ENCODE results near the gene OTOGL. TPM values are rescaled to one million over a fixed set of nuclear protein-coding genes. Genes with fewer than 3 reads are reported as not detected.

The OTOGL gene
- total RNA-seq, 1 donor from 2014 or later: 0.51 TPM

DNA sequence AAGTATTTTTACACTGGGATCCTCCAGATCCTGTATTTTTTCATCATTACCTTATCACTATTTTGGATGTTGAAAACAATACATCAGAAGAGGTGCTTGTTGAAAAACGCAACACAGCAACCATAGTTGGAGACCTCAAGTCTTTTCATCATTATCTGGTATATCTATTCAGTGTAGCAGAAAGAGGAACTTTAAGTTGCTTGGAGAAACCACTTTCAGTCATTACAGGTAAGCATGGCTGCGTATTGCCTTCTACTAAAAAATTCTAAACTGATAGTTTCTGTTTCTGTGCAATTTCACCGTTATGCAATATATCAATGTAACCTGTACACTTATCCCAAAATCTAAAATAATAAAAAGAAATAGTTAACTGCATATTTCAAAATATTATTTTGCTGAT lies 312.4 kb downstream of the OTOGL start:
- Mint-ChIP-seq H3K9me3 (no peaks in the 10 kb centered on the region), H3K4me3 (no peak overlapping the region), H3K36me3 (no peaks in the 10 kb centered on the region), H3K27ac (no peak overlapping the region), H3K27me3 (ENCODE audit: low read depth) (peaks cover 5% of the 10 kb centered on the region), H3K4me1 (peaks cover 6% of the 10 kb centered on the region)
- no peak for TF ChIP-seq CTCF (IDR thresholded peaks at IDR 0.05; ENCODE audit: unreplicated experiment)
- no peak for DNase-seq (ENCODE audit: low spot score in 2 of 2, unreplicated experiment in 2 of 2)

DNA sequence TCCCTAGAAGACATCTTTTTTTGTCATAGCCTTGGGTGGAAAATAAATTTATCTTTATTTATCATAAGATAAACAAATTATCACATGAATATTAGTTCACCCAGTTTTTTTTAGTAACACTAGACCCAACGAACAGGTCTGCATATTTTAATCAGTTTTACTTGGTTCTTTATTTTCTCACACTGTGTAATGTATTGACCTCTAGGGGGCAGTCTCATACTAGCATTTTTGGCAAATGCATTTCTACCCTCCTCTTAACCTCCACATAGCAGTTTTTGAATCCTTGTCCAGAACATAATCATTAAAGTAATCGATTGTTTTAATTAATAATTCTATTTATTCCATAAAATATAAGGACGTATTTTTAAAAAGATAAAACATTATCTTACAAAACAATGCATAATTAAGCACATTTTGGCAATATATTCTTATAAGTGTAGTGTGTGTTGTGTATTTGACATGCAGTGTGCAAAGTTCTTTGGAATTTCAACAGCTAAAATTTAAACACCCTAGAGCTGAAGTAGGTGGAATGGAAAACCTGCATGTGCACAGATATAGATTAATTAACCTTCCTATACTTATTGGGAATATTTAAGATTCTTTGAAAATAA lies 313.1 kb downstream of the OTOGL start:
- Mint-ChIP-seq H3K4me1 (peaks cover 11% of the 10 kb centered on the region), H3K36me3 (no peaks in the 10 kb centered on the region), H3K27ac (no peak overlapping the region), H3K9me3 (no peaks in the 10 kb centered on the region), H3K27me3 (ENCODE audit: low read depth) (peaks cover 5% of the 10 kb centered on the region), H3K4me3 (no peak overlapping the region)
- DNase-seq (ENCODE audit: low spot score in 2 of 2, unreplicated experiment in 2 of 2): no peak
- TF ChIP-seq CTCF (IDR thresholded peaks at IDR 0.05; ENCODE audit: unreplicated experiment): peak; percentile 95

GRCh38 chr12:80413462-80413861 lies 314.1 kb downstream of the OTOGL start:
- H3K4me1 Mint-ChIP-seq: peaks cover 19% of the 10 kb centered on the region
- H3K36me3 Mint-ChIP-seq: no peaks in the 10 kb centered on the region
- DNase-seq (ENCODE audit: low spot score in 2 of 2, unreplicated experiment in 2 of 2): no peak
- peaks cover 3% of the 10 kb centered on the region for H3K27me3 Mint-ChIP-seq (ENCODE audit: low read depth)
- no peak overlapping the region for H3K27ac Mint-ChIP-seq
- H3K9me3 Mint-ChIP-seq: no peaks in the 10 kb centered on the region
- H3K4me3 Mint-ChIP-seq: no peak overlapping the region
- no peak for TF ChIP-seq CTCF (IDR thresholded peaks at IDR 0.05; ENCODE audit: unreplicated experiment)

- H3K4me3 Mint-ChIP-seq: no peak overlapping the region
- H3K27ac Mint-ChIP-seq: no peak overlapping the region
- H3K36me3 Mint-ChIP-seq: no peaks in the 10 kb centered on the region
- DNase-seq (ENCODE audit: low spot score in 2 of 2, unreplicated experiment in 2 of 2): no peak
- H3K9me3 Mint-ChIP-seq: no peaks in the 10 kb centered on the region
- TF ChIP-seq CTCF (IDR thresholded peaks at IDR 0.05; ENCODE audit: unreplicated experiment): no peak
- H3K4me1 Mint-ChIP-seq: peaks cover 37% of the 10 kb centered on the region
- peaks cover 3% of the 10 kb centered on the region for H3K27me3 Mint-ChIP-seq (ENCODE audit: low read depth)
Observed at GRCh38 chr12:80415466-80415865, 316.1 kb downstream of the OTOGL start.

DNA sequence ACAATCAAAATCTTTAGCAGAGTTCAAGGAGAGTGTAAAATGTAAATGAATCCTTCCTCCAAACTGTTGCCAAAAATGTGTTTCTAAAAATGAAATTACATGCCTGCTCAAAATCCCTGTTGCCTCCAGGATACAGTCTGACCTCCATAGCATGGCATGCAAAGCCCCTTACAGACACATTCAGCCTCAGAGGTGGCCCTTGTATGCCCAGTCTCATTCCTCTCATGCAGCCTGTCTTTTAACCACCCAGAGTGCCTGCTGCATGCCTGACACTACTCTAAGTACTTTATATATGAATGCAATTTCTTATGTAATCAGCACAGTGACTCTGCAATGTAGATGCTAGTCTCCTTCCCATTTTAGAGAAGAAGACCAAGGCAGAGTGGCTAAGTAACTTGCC lies 320.3 kb downstream of the OTOGL start:
- DNase-seq (ENCODE audit: low spot score in 2 of 2, unreplicated experiment in 2 of 2): no peak
- no peak for TF ChIP-seq CTCF (IDR thresholded peaks at IDR 0.05; ENCODE audit: unreplicated experiment)
- Mint-ChIP-seq H3K36me3 (no peaks in the 10 kb centered on the region), H3K9me3 (no peaks in the 10 kb centered on the region), H3K4me1 (peaks cover 57% of the 10 kb centered on the region), H3K4me3 (no peak overlapping the region), H3K27ac (peak overlapping the region; percentile 44), H3K27me3 (ENCODE audit: low read depth) (peaks cover 2% of the 10 kb centered on the region)

GRCh38 chr12:80420075-80420474 lies 320.7 kb downstream of the OTOGL start:
- Mint-ChIP-seq H3K4me3 (no peak overlapping the region), H3K9me3 (no peaks in the 10 kb centered on the region), H3K27me3 (ENCODE audit: low read depth) (peaks cover under 1% of the 10 kb centered on the region), H3K36me3 (no peaks in the 10 kb centered on the region), H3K4me1 (peaks cover 60% of the 10 kb centered on the region), H3K27ac (no peak overlapping the region)
- no peak for TF ChIP-seq CTCF (IDR thresholded peaks at IDR 0.05; ENCODE audit: unreplicated experiment)
- no peak for DNase-seq (ENCODE audit: low spot score in 2 of 2, unreplicated experiment in 2 of 2)

Measured in mesothelial cell of epicardium (in vitro differentiated cells).